Measurements from ENCODE around the gene CUL7. TPM values are rescaled to one million over a fixed set of nuclear protein-coding genes. Genes with fewer than 3 reads are reported as not detected.

The CUL7 gene
- total and polyA plus RNA-seq, 2 donors (not counting 1 experiment from before 2014, with no cell fraction given) = 21.4 to 60.3 TPM

- Histone ChIP-seq H3K4me2 (ENCODE audit: extremely low read depth, insufficient read depth, low read length) (no peak overlapping the region), H3K27ac (ENCODE audit: insufficient read depth, low read length) (no peak overlapping the region), H3K9me3 (ENCODE audit: control insufficient read depth, insufficient read depth, low read depth, low read length) (no peaks in the 10 kb centered on the region), H3K4me3 (replicated peaks in 1 of 4; ENCODE audit: control extremely low read depth in 1 of 4, insufficient read depth in 1 of 4, low read depth in 3 of 4, low read length in 4 of 4) (no peak overlapping the region), H2AFZ (ENCODE audit: low read length) (no peak overlapping the region), H3K79me2 (ENCODE audit: control insufficient read depth, insufficient read depth, low read length) (no peaks in the 10 kb centered on the region), H3K4me1 (ENCODE audit: control insufficient read depth, extremely low read depth, insufficient read depth, low read length) (no peaks in the 10 kb centered on the region), H3K9ac (ENCODE audit: insufficient read depth, low read length) (no peak overlapping the region), H4K20me1 (ENCODE audit: control insufficient read depth, extremely low read depth, insufficient read depth, low read length) (no peaks in the 10 kb centered on the region), H3K27me3 (ENCODE audit: control insufficient read depth, insufficient read depth, low read length) (no peaks in the 10 kb centered on the region), H3K36me3 (ENCODE audit: control insufficient read depth, insufficient read depth, low read length) (peaks cover 18% of the 10 kb centered on the region)
- no peak for DNase-seq (ENCODE audit: low read depth in 2 of 2)
- TF ChIP-seq, protein P1, sequence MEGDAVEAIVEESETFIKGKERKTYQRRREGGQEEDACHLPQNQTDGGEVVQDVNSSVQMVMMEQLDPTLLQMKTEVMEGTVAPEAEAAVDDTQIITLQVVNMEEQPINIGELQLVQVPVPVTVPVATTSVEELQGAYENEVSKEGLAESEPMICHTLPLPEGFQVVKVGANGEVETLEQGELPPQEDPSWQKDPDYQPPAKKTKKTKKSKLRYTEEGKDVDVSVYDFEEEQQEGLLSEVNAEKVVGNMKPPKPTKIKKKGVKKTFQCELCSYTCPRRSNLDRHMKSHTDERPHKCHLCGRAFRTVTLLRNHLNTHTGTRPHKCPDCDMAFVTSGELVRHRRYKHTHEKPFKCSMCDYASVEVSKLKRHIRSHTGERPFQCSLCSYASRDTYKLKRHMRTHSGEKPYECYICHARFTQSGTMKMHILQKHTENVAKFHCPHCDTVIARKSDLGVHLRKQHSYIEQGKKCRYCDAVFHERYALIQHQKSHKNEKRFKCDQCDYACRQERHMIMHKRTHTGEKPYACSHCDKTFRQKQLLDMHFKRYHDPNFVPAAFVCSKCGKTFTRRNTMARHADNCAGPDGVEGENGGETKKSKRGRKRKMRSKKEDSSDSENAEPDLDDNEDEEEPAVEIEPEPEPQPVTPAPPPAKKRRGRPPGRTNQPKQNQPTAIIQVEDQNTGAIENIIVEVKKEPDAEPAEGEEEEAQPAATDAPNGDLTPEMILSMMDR (conservative IDR thresholded peaks at IDR 0.05 in 1 of 2, IDR thresholded peaks at IDR 0.05 in 1 of 2; ENCODE audit: low read depth in 1 of 2, low read length in 2 of 2) = no peak
- TF ChIP-seq EZH2 (IDR thresholded peaks at IDR 0.05; ENCODE audit: low read length, missing control alignments) = no peak
These were observed 20.0 kb downstream of the CUL7 start for GRCh38 chr6:43033496-43034189.

DNA sequence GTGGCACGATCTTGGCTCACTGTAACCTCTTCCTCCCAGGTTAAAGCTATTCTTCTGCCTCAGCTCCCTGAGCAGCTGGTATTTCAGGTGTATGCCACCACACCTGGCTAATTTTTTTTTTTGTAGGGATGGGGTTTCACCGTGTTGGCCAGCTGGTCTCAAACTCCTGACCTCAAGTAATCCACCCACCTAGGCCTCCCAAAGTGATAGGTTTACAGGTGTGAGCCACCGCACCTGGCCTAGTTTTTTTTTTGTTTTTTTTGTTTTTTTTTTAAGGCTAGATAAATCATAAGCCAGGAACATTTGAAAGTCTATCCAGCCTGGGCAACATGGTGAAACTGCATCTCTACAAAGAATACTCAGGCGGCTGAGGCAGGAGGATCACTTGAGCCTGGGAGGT, 21.3 kb downstream of the CUL7 start:
- Histone ChIP-seq H4K20me1 (ENCODE audit: control insufficient read depth, extremely low read depth, insufficient read depth, low read length) (no peaks in the 10 kb centered on the region), H3K27ac (ENCODE audit: insufficient read depth, low read length) (no peak overlapping the region), H3K79me2 (ENCODE audit: control insufficient read depth, insufficient read depth, low read length) (no peaks in the 10 kb centered on the region), H3K4me2 (ENCODE audit: extremely low read depth, insufficient read depth, low read length) (no peak overlapping the region), H3K9ac (ENCODE audit: insufficient read depth, low read length) (no peak overlapping the region), H3K9me3 (ENCODE audit: control insufficient read depth, insufficient read depth, low read depth, low read length) (no peaks in the 10 kb centered on the region), H2AFZ (ENCODE audit: low read length) (no peak overlapping the region), H3K4me3 (replicated peaks in 1 of 4; ENCODE audit: control extremely low read depth in 1 of 4, insufficient read depth in 1 of 4, low read depth in 3 of 4, low read length in 4 of 4) (no peak overlapping the region), H3K36me3 (ENCODE audit: control insufficient read depth, insufficient read depth, low read length) (peaks cover 12% of the 10 kb centered on the region), H3K27me3 (ENCODE audit: control insufficient read depth, insufficient read depth, low read length) (no peaks in the 10 kb centered on the region), H3K4me1 (ENCODE audit: control insufficient read depth, extremely low read depth, insufficient read depth, low read length) (no peaks in the 10 kb centered on the region)
- no peak for TF ChIP-seq EZH2 (IDR thresholded peaks at IDR 0.05; ENCODE audit: low read length, missing control alignments)
- TF ChIP-seq, protein P1 (conservative IDR thresholded peaks at IDR 0.05 in 1 of 2, IDR thresholded peaks at IDR 0.05 in 1 of 2; ENCODE audit: low read depth in 1 of 2, low read length in 2 of 2) = no peak
- no peak for DNase-seq (ENCODE audit: low read depth in 2 of 2)

GRCh38 chr6:43029120-43029519, 24.5 kb downstream of the CUL7 start:
- H3K4me1 ChIP-seq (ENCODE audit: control insufficient read depth, extremely low read depth, insufficient read depth, low read length) = no peaks in the 10 kb centered on the region
- H3K79me2 ChIP-seq (ENCODE audit: control insufficient read depth, insufficient read depth, low read length) = peaks cover 10% of the 10 kb centered on the region
- H4K20me1 ChIP-seq (ENCODE audit: control insufficient read depth, extremely low read depth, insufficient read depth, low read length) = no peaks in the 10 kb centered on the region
- no peak overlapping the region for H2AFZ ChIP-seq (ENCODE audit: low read length)
- no peak for DNase-seq (ENCODE audit: low read depth in 2 of 2)
- H3K9ac ChIP-seq (ENCODE audit: insufficient read depth, low read length) = no peak overlapping the region
- H3K27me3 ChIP-seq (ENCODE audit: control insufficient read depth, insufficient read depth, low read length) = no peaks in the 10 kb centered on the region
- H3K36me3 ChIP-seq (ENCODE audit: control insufficient read depth, insufficient read depth, low read length) = peaks cover 19% of the 10 kb centered on the region
- TF ChIP-seq, protein P1 (conservative IDR thresholded peaks at IDR 0.05 in 1 of 2, IDR thresholded peaks at IDR 0.05 in 1 of 2; ENCODE audit: low read depth in 1 of 2, low read length in 2 of 2) = no peak
- no peak for TF ChIP-seq EZH2 (IDR thresholded peaks at IDR 0.05; ENCODE audit: low read length, missing control alignments)
- no peak overlapping the region for H3K4me2 ChIP-seq (ENCODE audit: extremely low read depth, insufficient read depth, low read length)
- H3K9me3 ChIP-seq (ENCODE audit: control insufficient read depth, insufficient read depth, low read depth, low read length) = no peaks in the 10 kb centered on the region
- no peak overlapping the region for H3K4me3 ChIP-seq (replicated peaks in 1 of 4; ENCODE audit: control extremely low read depth in 1 of 4, insufficient read depth in 1 of 4, low read depth in 3 of 4, low read length in 4 of 4)
- no peak overlapping the region for H3K27ac ChIP-seq (ENCODE audit: insufficient read depth, low read length)
